NCI-H345 (cell line): Measurements from ENCODE around the gene BANF1.

Source experiments
- DNase-seq: peaks from one replicate; lab custom pipeline; 2025; lab: John Stamatoyannopoulos, UW

BANF1 gene

GRCh38 chr11:66039765-66040164 is 37.5 kb downstream of the BANF1 start:
- DNase-seq = no peak

- DNase-seq = no peak
Measured at GRCh38 chr11:66042227-66042995, 40.1 kb downstream of the BANF1 start.

GRCh38 chr11:66042996-66043906 is 40.9 kb downstream of the BANF1 start:
- DNase-seq = no peak

- DNase-seq = no peak
Measured at GRCh38 chr11:66044757-66045156, 42.5 kb downstream of the BANF1 start.

GRCh38 chr11:66045177-66045639 is 42.9 kb downstream of the BANF1 start:
- peak; percentile 87 for DNase-seq

- DNase-seq = no peak
Measured at GRCh38 chr11:66046901-66047300, 44.6 kb downstream of the BANF1 start.

GRCh38 chr11:66047541-66048365 is 45.5 kb downstream of the BANF1 start:
- DNase-seq = no peak

GRCh38 chr11:66048547-66049323 is 46.4 kb downstream of the BANF1 start, which contains the start of gene GAL3ST3:
Gene GAL3ST3 (minus strand): TSS chr11:66049161. CDS start chr11:66045415, 3,746 bp downstream.
- DNase-seq = no peak

- DNase-seq = no peak
Measured at GRCh38 chr11:66050581-66051231, 48.4 kb downstream of the BANF1 start.

GRCh38 chr11:66051371-66051765 is 49.1 kb downstream of the BANF1 start:
- no peak for DNase-seq

GRCh38 chr11:66051766-66052663 is 49.7 kb downstream of the BANF1 start, which contains the start of gene SF3B2:
Gene SF3B2 (plus strand): TSS chr11:66052364. CDS start chr11:66052385, 21 bp downstream.
- peak; percentile 99 for DNase-seq

- no peak for DNase-seq
Measured at GRCh38 chr11:66052664-66052982, 50.3 kb downstream of the BANF1 start.
